ENCODE data around the gene GAS2.

The GAS2 gene

DNA sequence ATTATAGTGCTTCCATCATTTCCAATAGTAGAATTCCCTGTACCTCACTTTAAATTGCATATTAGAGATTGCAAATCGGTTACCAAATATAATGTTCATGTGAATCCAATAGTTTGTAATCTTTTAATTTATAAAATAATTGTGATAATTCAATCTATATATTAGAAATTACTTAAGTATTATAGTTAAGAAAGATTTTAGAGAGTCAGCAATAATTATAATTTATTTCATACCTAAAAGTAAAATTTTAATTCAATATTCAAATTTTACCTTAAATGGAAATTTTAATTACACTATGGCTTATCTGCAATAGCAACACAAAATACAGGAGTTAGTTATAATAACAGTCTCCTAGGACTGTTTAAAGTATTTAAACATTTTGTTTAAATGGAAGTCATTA lies 180.3 kb downstream of the GAS2 start:
- Histone ChIP-seq H3K27ac (ENCODE audit: low read depth, low read length, poor library complexity, severe bottlenecking) (no peak overlapping the region), H3F3A (ENCODE audit: insufficient read depth, low read length) (no peaks in the 10 kb centered on the region), H3K9me3 (ENCODE audit: low read length) (no peaks in the 10 kb centered on the region), H3K36me3 (ENCODE audit: insufficient read depth, low read length) (no peaks in the 10 kb centered on the region), H4K20me1 (ENCODE audit: insufficient read depth, low read length) (no peaks in the 10 kb centered on the region), H3K4me2 (ENCODE audit: low read length) (no peak overlapping the region), H3K4me3 (ENCODE audit: low read depth, low read length, poor library complexity, severe bottlenecking) (no peak overlapping the region), H3K79me2 (ENCODE audit: insufficient read depth, low read length) (no peaks in the 10 kb centered on the region), H2AFZ (ENCODE audit: low read length) (no peak overlapping the region), H3K9me2 (ENCODE audit: low read depth, low read length) (no peaks in the 10 kb centered on the region), H3K27me3 (ENCODE audit: insufficient read depth, low read length) (no peaks in the 10 kb centered on the region), H3K9ac (ENCODE audit: low read length) (no peak overlapping the region), H3K4me1 (ENCODE audit: insufficient read depth, low read length, severe bottlenecking) (no peaks in the 10 kb centered on the region)
- no peak for TF ChIP-seq EZH2 (IDR thresholded peaks at IDR 0.05; ENCODE audit: borderline replicate concordance, low read length)
- TF ChIP-seq, protein P1, sequence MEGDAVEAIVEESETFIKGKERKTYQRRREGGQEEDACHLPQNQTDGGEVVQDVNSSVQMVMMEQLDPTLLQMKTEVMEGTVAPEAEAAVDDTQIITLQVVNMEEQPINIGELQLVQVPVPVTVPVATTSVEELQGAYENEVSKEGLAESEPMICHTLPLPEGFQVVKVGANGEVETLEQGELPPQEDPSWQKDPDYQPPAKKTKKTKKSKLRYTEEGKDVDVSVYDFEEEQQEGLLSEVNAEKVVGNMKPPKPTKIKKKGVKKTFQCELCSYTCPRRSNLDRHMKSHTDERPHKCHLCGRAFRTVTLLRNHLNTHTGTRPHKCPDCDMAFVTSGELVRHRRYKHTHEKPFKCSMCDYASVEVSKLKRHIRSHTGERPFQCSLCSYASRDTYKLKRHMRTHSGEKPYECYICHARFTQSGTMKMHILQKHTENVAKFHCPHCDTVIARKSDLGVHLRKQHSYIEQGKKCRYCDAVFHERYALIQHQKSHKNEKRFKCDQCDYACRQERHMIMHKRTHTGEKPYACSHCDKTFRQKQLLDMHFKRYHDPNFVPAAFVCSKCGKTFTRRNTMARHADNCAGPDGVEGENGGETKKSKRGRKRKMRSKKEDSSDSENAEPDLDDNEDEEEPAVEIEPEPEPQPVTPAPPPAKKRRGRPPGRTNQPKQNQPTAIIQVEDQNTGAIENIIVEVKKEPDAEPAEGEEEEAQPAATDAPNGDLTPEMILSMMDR (IDR thresholded peaks at IDR 0.05; ENCODE audit: low read length), result no peak

DNA sequence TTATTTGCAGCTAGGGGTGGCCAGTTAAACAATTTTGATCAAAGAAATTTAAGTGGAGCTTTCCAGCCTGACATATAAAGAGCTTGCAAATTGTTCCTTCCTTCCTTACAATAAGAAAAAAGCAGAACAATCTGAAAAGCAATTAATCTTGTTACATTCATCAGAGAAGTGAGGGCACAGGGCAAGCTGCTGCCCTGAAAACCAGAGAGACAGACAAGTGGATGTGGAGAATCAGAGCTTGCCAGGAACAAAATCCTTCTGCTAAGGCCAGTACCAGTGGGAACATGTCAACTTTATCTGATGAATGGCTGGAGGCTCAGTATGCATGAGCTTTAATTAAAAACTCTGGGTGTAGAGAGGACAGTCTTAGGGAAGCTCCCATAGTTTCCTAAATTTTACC lies 185.1 kb downstream of the GAS2 start:
- Histone ChIP-seq H3K9me3 (ENCODE audit: low read length) (no peaks in the 10 kb centered on the region), H3K4me2 (ENCODE audit: low read length) (no peak overlapping the region), H3K4me3 (ENCODE audit: low read depth, low read length, poor library complexity, severe bottlenecking) (no peak overlapping the region), H3K27ac (ENCODE audit: low read depth, low read length, poor library complexity, severe bottlenecking) (no peak overlapping the region), H3K36me3 (ENCODE audit: insufficient read depth, low read length) (no peaks in the 10 kb centered on the region), H4K20me1 (ENCODE audit: insufficient read depth, low read length) (no peaks in the 10 kb centered on the region), H3K79me2 (ENCODE audit: insufficient read depth, low read length) (no peaks in the 10 kb centered on the region), H2AFZ (ENCODE audit: low read length) (no peak overlapping the region), H3F3A (ENCODE audit: insufficient read depth, low read length) (no peaks in the 10 kb centered on the region), H3K9ac (ENCODE audit: low read length) (no peak overlapping the region), H3K27me3 (ENCODE audit: insufficient read depth, low read length) (no peaks in the 10 kb centered on the region), H3K9me2 (ENCODE audit: low read depth, low read length) (no peaks in the 10 kb centered on the region), H3K4me1 (ENCODE audit: insufficient read depth, low read length, severe bottlenecking) (no peaks in the 10 kb centered on the region)
- no peak for TF ChIP-seq EZH2 (IDR thresholded peaks at IDR 0.05; ENCODE audit: borderline replicate concordance, low read length)
- TF ChIP-seq, protein P1 (IDR thresholded peaks at IDR 0.05; ENCODE audit: low read length), result no peak

DNA sequence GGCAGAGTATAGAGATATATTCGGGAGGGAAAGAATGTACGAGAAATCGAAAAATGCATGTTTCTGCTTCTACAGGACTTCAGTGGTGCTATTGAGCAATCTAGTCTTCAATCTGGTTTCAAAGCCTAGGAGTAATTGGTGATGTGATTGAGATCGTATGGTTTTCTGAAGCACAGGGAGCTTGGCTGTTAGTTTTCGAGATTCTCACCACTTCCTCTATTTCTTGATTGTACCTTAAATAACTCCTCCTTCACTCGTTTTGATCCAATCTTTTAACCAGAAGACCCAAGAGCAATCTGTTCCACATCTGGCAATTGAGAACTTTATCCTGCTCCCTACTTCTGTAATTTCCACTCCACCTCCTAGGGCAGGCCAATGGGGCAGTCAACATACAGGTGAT lies 193.3 kb downstream of the GAS2 start:
- H4K20me1 ChIP-seq (ENCODE audit: insufficient read depth, low read length), result no peaks in the 10 kb centered on the region
- no peak overlapping the region for H3K4me2 ChIP-seq (ENCODE audit: low read length)
- no peaks in the 10 kb centered on the region for H3K9me2 ChIP-seq (ENCODE audit: low read depth, low read length)
- no peak overlapping the region for H3K4me3 ChIP-seq (ENCODE audit: low read depth, low read length, poor library complexity, severe bottlenecking)
- H3K79me2 ChIP-seq (ENCODE audit: insufficient read depth, low read length), result no peaks in the 10 kb centered on the region
- no peak overlapping the region for H3K9ac ChIP-seq (ENCODE audit: low read length)
- TF ChIP-seq, protein P1 (IDR thresholded peaks at IDR 0.05; ENCODE audit: low read length), result no peak
- TF ChIP-seq EZH2 (IDR thresholded peaks at IDR 0.05; ENCODE audit: borderline replicate concordance, low read length), result no peak
- H3K27me3 ChIP-seq (ENCODE audit: insufficient read depth, low read length), result no peaks in the 10 kb centered on the region
- H3K27ac ChIP-seq (ENCODE audit: low read depth, low read length, poor library complexity, severe bottlenecking), result no peak overlapping the region
- H3K9me3 ChIP-seq (ENCODE audit: low read length), result no peaks in the 10 kb centered on the region
- H3K36me3 ChIP-seq (ENCODE audit: insufficient read depth, low read length), result no peaks in the 10 kb centered on the region
- no peaks in the 10 kb centered on the region for H3F3A ChIP-seq (ENCODE audit: insufficient read depth, low read length)
- H3K4me1 ChIP-seq (ENCODE audit: insufficient read depth, low read length, severe bottlenecking), result no peaks in the 10 kb centered on the region
- H2AFZ ChIP-seq (ENCODE audit: low read length), result no peak overlapping the region

Data from OCI-LY1 (cell line).